Ectodermal cell (in vitro differentiated cells): Measurements from ENCODE around the gene ZNF511.

Experiments used
- H3K27ac ChIP-seq: 2 replicates; pipeline ENCODE4 v1.7.0; 2013; ENCODE audit warnings: mild to moderate bottlenecking, low read depth, low read length; ENCODE audit not compliant: insufficient read depth, poor library complexity, severe bottlenecking
- H3K27me3 ChIP-seq: 2 replicates; pipeline ENCODE4 v1.7.0; 2013; ENCODE audit warnings: mild to moderate bottlenecking, low read length; ENCODE audit not compliant: insufficient read depth, control insufficient read depth, poor library complexity, severe bottlenecking
- H3K36me3 ChIP-seq: one replicate; pipeline ENCODE4 v1.7.0; 2013; ENCODE audit warnings: low read length; ENCODE audit not compliant: control insufficient read depth, insufficient read depth
- H3K4me1 ChIP-seq: one replicate; pipeline ENCODE4 v1.7.0; 2013; ENCODE audit warnings: low read length; ENCODE audit not compliant: control insufficient read depth, insufficient read depth
- H3K4me3 ChIP-seq: 2 replicates; pipeline ENCODE4 v1.7.0; 2013; ENCODE audit warnings: low read depth, low read length, control low read depth; ENCODE audit not compliant: insufficient read depth
- H3K9me3 ChIP-seq: 2 replicates; pipeline ENCODE4 v1.7.0; 2013; ENCODE audit warnings: mild to moderate bottlenecking, low read length, moderate library complexity; ENCODE audit not compliant: control insufficient read depth
- WGBS, 2 experiments: methylation state at CpG; one replicate each; pipeline ENCODE4 v1.1.7; 2013; ENCODE audit warnings: missing lambda C conversion rate in 2 of 2; 5-methylcytosine and 5-hydroxymethylcytosine counted together

The ZNF511 gene

DNA sequence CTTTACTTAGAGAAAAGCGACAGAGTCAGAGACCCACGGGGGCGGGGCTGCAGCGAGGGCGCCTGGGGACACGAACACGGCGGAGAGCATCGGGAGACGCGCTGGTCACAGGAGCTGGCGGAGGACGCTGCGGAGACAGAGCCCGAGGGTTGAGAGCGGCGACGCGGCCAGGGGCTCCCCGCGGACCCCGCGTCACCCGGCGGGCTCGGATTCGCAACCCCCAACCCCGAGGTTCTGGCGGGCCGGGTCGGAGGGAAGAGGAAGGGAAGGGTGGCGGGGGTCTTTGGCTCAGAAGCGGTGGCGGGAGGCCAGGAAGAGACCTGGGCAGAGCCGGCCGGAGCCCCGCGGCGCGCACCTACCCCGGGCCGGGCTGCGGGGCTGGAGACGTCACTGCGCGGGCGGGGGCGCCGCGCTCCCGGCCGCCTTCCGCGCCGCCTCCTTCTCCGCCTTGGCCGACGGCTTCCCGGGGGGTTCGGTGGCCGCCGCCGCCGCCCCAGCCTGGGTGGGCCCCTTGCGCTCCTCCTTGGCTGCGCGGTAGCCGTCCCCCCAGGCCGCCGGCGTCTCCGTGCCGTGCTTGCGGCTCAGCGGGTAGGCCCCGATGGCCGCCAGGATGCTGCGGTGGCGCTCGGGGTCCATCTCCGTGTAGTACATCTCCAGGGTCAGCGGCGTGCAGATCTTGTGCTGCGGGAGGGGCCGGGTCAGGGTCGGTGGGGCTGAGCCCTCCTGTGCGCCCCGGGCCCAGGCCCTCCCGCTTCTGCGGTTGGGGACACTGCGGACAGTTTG, 16.9 kb downstream of the ZNF511 start:
- H3K9me3 ChIP-seq = no peaks in the 10 kb centered on the region
- WGBS, 2 experiments = 2 to 3% methylated on average over 91 of the region's 91 CpGs
- H3K4me3 ChIP-seq = peak overlapping the region; percentile 40
- no peaks in the 10 kb centered on the region for H3K36me3 ChIP-seq
- H3K4me1 ChIP-seq = peaks cover 18% of the 10 kb centered on the region
- H3K27ac ChIP-seq = no peak overlapping the region
- peaks cover 56% of the 10 kb centered on the region for H3K27me3 ChIP-seq

DNA sequence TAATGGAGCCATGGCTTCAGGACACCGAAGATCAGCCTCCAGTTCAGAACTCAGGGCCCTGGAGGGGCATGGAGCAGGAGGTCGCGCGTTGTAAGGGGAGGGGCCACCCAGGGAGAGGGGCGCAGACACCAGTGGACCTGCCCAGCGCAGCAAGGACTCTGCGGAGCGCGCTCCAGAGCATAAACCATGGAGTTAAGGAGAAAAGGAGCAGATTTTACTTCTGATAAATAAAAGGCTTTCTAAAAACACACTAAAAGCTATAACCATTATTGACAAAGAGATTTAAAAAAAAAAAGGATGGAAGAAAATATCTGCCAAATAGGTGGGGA, 17.5 kb downstream of the ZNF511 start:
- no peak overlapping the region for H3K27ac ChIP-seq
- peaks cover 18% of the 10 kb centered on the region for H3K4me1 ChIP-seq
- H3K27me3 ChIP-seq = peaks cover 62% of the 10 kb centered on the region
- no peaks in the 10 kb centered on the region for H3K36me3 ChIP-seq
- peak overlapping the region; percentile 40 for H3K4me3 ChIP-seq
- 45 to 46% methylated on average over 9 of the region's 9 CpGs for WGBS, 2 experiments
- no peaks in the 10 kb centered on the region for H3K9me3 ChIP-seq

DNA sequence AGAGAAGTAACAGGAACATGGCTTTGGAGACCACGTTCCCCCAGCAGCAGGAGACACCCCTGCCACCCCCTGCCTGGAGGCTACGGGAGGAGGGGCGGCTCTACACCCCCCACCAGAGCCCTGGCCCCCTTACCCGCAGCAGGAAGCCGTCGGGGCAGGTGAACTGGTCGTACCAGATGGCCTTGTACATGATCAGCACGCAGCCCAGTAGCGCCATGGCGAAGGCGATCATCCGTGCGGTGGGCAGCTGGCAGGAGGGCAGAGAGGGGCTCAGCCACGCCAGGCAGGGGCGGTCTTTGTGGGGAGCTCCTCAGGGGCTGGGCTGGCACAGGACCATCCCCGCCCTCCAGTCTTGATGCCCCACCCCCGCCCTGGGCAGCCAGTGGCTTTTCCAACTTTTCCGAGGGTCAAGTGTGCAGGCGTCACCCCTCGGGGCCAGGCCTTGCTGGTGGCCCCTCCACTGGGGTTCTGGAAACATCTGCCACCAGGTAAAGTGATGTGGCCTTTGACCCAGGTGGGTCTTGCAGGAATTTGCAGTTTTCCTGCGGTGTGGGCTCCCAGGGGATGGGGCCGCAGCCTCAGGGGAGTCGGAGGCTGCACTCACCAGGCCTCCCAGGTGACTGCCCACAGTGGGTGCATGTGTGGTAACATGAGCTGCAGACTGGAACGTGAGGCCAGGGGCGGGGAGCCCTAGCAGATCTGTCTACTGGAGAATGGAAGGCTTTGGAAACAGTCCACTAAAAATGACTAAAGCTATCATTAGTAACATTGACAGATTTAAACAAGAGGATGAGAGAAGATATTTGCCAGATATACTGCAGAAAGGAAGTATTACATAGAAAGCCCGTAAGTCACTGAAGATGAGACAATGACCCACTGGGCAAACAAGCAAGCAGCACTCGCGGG, 18.3 kb downstream of the ZNF511 start:
- WGBS, 2 experiments = 73 to 78% methylated on average over 28 of the region's 28 CpGs
- no peaks in the 10 kb centered on the region for H3K9me3 ChIP-seq
- H3K27me3 ChIP-seq = peaks cover 70% of the 10 kb centered on the region
- no peaks in the 10 kb centered on the region for H3K36me3 ChIP-seq
- H3K4me1 ChIP-seq = peaks cover 18% of the 10 kb centered on the region
- no peak overlapping the region for H3K27ac ChIP-seq
- no peak overlapping the region for H3K4me3 ChIP-seq

GRCh38 chr10:133327651-133328357, 19.1 kb downstream of the ZNF511 start:
- peaks cover 78% of the 10 kb centered on the region for H3K27me3 ChIP-seq

DNA sequence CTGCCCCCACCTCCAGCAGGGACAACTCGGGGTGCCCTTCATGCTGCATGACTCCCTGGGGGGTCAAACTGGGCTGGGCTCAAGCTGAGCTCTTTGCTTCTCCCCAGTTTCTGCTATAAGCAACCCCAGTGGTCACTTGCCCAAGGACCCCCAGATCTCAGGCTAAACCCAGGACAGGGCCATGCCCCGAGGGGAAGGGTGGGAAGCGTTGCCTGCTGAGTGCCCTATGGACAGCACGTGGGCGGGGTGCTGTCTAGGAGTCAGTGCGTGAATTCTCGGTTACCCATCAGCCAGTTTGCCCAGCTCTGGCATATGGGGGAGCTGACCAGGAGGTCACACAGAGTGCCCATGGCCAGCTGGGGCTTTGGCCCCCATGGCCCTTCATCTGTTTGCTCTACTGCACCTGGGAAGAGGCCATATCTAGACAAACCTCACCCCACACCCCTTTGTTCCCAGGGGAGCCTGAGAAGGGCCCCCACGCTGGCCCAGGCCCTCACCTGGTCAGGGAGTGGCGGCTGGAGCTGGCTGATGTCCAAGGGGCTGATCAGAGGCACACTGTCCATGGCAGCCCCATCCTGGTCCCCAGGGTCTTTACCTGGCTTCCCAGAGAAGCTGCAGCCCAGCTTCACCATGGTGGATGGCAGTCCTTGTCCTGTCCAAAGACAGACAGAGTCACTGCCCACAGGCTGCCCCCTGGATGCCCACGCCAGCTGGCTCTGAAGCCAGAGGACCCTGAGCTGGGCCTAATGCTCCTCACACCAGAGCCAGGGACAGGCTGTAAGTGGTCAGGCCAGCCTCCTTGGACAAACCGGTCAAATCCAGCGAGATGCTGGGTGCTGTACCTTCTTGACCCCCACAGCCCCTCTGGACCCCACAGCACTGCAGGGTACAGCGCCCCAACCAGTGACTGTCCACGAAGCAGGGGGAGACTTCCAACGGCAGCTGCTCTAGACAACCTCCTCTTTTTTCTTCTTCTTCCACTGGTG, 19.9 kb downstream of the ZNF511 start:
- peaks cover 18% of the 10 kb centered on the region for H3K4me1 ChIP-seq
- no peak overlapping the region for H3K27ac ChIP-seq
- no peaks in the 10 kb centered on the region for H3K36me3 ChIP-seq
- H3K9me3 ChIP-seq = no peaks in the 10 kb centered on the region
- H3K27me3 ChIP-seq = peaks cover 86% of the 10 kb centered on the region
- no peak overlapping the region for H3K4me3 ChIP-seq
- 91% methylated on average over 15 of the region's 15 CpGs for WGBS, 2 experiments

More at GRCh38 chr10:133327651-133328357, 19.1 kb downstream of the ZNF511 start:
- no peaks in the 10 kb centered on the region for H3K9me3 ChIP-seq
- peaks cover 18% of the 10 kb centered on the region for H3K4me1 ChIP-seq
- whole genome bisulfite sequencing, 2 experiments = 75 to 77% methylated on average over 12 of the region's 12 CpGs
- H3K4me3 ChIP-seq = no peak overlapping the region
- H3K36me3 ChIP-seq = no peaks in the 10 kb centered on the region
- no peak overlapping the region for H3K27ac ChIP-seq

GRCh38 chr10:133329491-133330202, 20.9 kb downstream of the ZNF511 start:
- peaks cover 18% of the 10 kb centered on the region for H3K4me1 ChIP-seq
- H3K27me3 ChIP-seq = peaks cover 96% of the 10 kb centered on the region
- H3K36me3 ChIP-seq = no peaks in the 10 kb centered on the region
- H3K9me3 ChIP-seq = no peaks in the 10 kb centered on the region
- WGBS, 2 experiments = 6 to 7% methylated on average over 37 of the region's 37 CpGs
- no peak overlapping the region for H3K27ac ChIP-seq
- H3K4me3 ChIP-seq = no peak overlapping the region

- no peak overlapping the region for H3K4me3 ChIP-seq
- 74 to 75% methylated on average over 29 to 30 of the region's 30 CpGs for WGBS, 2 experiments
- peaks cover 20% of the 10 kb centered on the region for H3K4me1 ChIP-seq
- H3K36me3 ChIP-seq = no peaks in the 10 kb centered on the region
- peaks cover 96% of the 10 kb centered on the region for H3K27me3 ChIP-seq
- no peaks in the 10 kb centered on the region for H3K9me3 ChIP-seq
- no peak overlapping the region for H3K27ac ChIP-seq
These were observed 24.4 kb downstream of the ZNF511 start for GRCh38 chr10:133332936-133333699.

- H3K4me3 ChIP-seq = peak overlapping the region; percentile 36
- H3K36me3 ChIP-seq = no peaks in the 10 kb centered on the region
- no peak overlapping the region for H3K27ac ChIP-seq
- 26 to 27% methylated on average over 51 of the region's 51 CpGs for WGBS, 2 experiments
- H3K27me3 ChIP-seq = peaks cover 86% of the 10 kb centered on the region
- no peaks in the 10 kb centered on the region for H3K9me3 ChIP-seq
- peaks cover 13% of the 10 kb centered on the region for H3K4me1 ChIP-seq
These were observed 26.0 kb downstream of the ZNF511 start for GRCh38 chr10:133334503-133335245.
